CD4-positive, alpha-beta T cell treated with Interleukin-4 for 1 hour (primary cell): Measurements from ENCODE around the gene CDH16.
A peak's percentile ranks its signal among the peaks of the same experiment; 100 is the strongest.

Source experiments
- DNase-seq, 2 donors: peaks; one replicate each; pipeline ENCODE4 v3.0.0-alpha.2; 2020 to 2022

The CDH16 gene

GRCh38 chr16:66926171-66926947 lies 7.7 kb upstream of the CDH16 start:
- no peak for DNase-seq

- peak; percentile 28 to 54 for DNase-seq
Measured at GRCh38 chr16:66925322-66925840, 6.7 kb upstream of the CDH16 start, which contains the start of gene RRAD. Gene RRAD (minus strand): TSS chr16:66925535. CDS start chr16:66925179, 356 bp downstream.

GRCh38 chr16:66924527-66925321 lies 6.0 kb upstream of the CDH16 start:
- DNase-seq, result peak; percentile 22 to 34

GRCh38 chr16:66923866-66924265 lies 5.2 kb upstream of the CDH16 start:
- no peak for DNase-seq

- no peak for DNase-seq
Measured at GRCh38 chr16:66923247-66923731, 4.6 kb upstream of the CDH16 start.

GRCh38 chr16:66921729-66922450 lies 3.2 kb upstream of the CDH16 start:
- DNase-seq, result no peak

GRCh38 chr16:66920924-66921680 lies 2.4 kb upstream of the CDH16 start:
- no peak for DNase-seq

GRCh38 chr16:66920299-66920590 lies 1.6 kb upstream of the CDH16 start:
- no peak for DNase-seq

GRCh38 chr16:66919569-66920298 lies 1.0 kb upstream of the CDH16 start:
- no peak for DNase-seq

GRCh38 chr16:66918355-66918754 lies 330 bp downstream of the CDH16 start:
- DNase-seq, result no peak

- no peak for DNase-seq
Measured at GRCh38 chr16:66917741-66918140, 944 bp downstream of the CDH16 start.

GRCh38 chr16:66916518-66916917 lies 2.2 kb downstream of the CDH16 start:
- no peak for DNase-seq

GRCh38 chr16:66915041-66915440 lies 3.6 kb downstream of the CDH16 start:
- DNase-seq, result no peak

- DNase-seq, result no peak
Measured at GRCh38 chr16:66914541-66914940, 4.1 kb downstream of the CDH16 start.

- no peak for DNase-seq
Measured at GRCh38 chr16:66913711-66914110, 5.0 kb downstream of the CDH16 start.

- no peak for DNase-seq
Measured at GRCh38 chr16:66913081-66913480, 5.6 kb downstream of the CDH16 start.

GRCh38 chr16:66911801-66912200 lies 6.9 kb downstream of the CDH16 start:
- no peak for DNase-seq

- DNase-seq, result no peak
Measured at GRCh38 chr16:66911112-66911511, 7.6 kb downstream of the CDH16 start.

GRCh38 chr16:66910175-66910940 lies 8.3 kb downstream of the CDH16 start:
- DNase-seq, result no peak

- DNase-seq, result no peak
Measured at GRCh38 chr16:66908762-66909559, 9.7 kb downstream of the CDH16 start.
